ACC112 (cell line): ENCODE measurements around the gene FARP2.

Experiments
- H2AFZ ChIP-seq: fragments of 200-600 bp; sonication (generic); one replicate; pipeline ENCODE4 v1.6.0; 2017; ENCODE audit warnings: antibody characterized with exemption, low read length; ENCODE audit not compliant: unreplicated experiment
- H3K27ac ChIP-seq: fragments of 200-600 bp; sonication (generic); 2 replicates; pipeline ENCODE4 v1.5.1; 2014; ENCODE audit warnings: low read depth, mild to moderate bottlenecking, antibody characterized with exemption, low read length, moderate library complexity
- H3K27me3 ChIP-seq: fragments of 200-600 bp; sonication (generic); 2 replicates; pipeline ENCODE4 v1.6.1; 2014; ENCODE audit warnings: mild to moderate bottlenecking, antibody characterized with exemption, low read length, moderate library complexity, mixed read lengths; ENCODE audit not compliant: insufficient read depth
- H3K36me3 ChIP-seq: fragments of 200-600 bp; sonication (generic); 2 replicates; pipeline ENCODE4 v1.6.1; 2016; ENCODE audit warnings: mild to moderate bottlenecking, antibody characterized with exemption, low read length, moderate library complexity, mixed read lengths; ENCODE audit not compliant: insufficient read depth
- H3K4me1 ChIP-seq: fragments of 200-600 bp; sonication (generic); one replicate; pipeline ENCODE4 v1.6.1; 2016; ENCODE audit warnings: low read length, mixed read lengths; ENCODE audit not compliant: insufficient read depth, unreplicated experiment, control insufficient read depth
- H3K4me3 ChIP-seq: fragments of 200-600 bp; sonication (generic); 2 replicates; pipeline ENCODE4 v1.5.1; 2014; ENCODE audit warnings: mild to moderate bottlenecking, low read depth, low read length
- H3K79me2 ChIP-seq: fragments of 200-600 bp; sonication (generic); one replicate; pipeline ENCODE4 v1.6.0; 2016; ENCODE audit warnings: low read length; ENCODE audit not compliant: control insufficient read depth, unreplicated experiment, insufficient read depth

Gene FARP2

DNA sequence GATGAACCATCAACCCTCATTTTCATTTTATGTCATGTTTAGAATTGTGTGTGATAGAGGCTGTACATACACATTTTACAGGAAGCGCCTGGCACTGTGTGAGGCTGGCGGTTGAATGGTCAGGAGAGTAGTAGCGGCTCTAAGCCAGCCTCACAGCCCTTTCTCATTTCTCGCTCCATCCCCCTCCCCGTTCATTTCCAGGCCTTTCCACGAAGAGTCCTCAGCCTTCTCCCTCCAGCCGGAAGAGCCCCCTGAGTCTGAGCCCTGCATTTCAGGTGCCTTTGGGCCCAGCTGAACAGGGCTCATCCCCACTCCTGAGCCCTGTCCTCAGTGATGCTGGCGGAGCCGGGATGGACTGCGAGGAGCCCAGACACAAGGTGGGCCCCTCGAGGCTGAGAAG, 100.5 kb downstream of the FARP2 start:
- no peaks in the 10 kb centered on the region for H3K79me2 ChIP-seq
- no peaks in the 10 kb centered on the region for H3K27me3 ChIP-seq
- no peak overlapping the region for H3K4me3 ChIP-seq
- no peaks in the 10 kb centered on the region for H3K4me1 ChIP-seq
- no peak overlapping the region for H3K27ac ChIP-seq
- H3K36me3 ChIP-seq, result no peaks in the 10 kb centered on the region
- H2AFZ ChIP-seq, result no peak overlapping the region

GRCh38 chr2:241458687-241459086, 102.6 kb downstream of the FARP2 start:
- no peaks in the 10 kb centered on the region for H3K36me3 ChIP-seq
- no peaks in the 10 kb centered on the region for H3K27me3 ChIP-seq
- H3K27ac ChIP-seq, result no peak overlapping the region
- no peaks in the 10 kb centered on the region for H3K4me1 ChIP-seq
- no peak overlapping the region for H3K4me3 ChIP-seq
- H3K79me2 ChIP-seq, result no peaks in the 10 kb centered on the region
- H2AFZ ChIP-seq, result no peak overlapping the region

DNA sequence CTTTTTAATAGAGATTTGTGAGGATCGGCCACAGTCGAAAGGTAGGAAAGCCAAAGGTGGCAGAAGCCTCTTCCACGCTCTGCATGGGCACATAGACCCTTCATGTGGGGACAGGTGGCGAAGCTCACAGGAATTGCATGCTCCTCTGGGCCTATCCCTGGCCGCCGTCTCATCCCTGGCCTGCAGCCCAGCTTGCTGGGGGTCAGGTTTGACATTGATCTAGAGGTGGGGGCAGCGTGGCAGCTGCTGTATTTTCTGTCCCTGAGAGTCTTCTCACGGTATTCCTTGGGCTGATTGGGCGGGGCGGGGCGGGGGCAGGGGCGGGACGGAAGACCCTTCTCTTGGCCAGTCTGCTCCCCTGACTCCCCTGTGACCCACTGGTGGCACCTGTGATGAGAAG, 103.4 kb downstream of the FARP2 start:
- Histone ChIP-seq H3K4me3 (no peak overlapping the region), H2AFZ (no peak overlapping the region), H3K27ac (no peak overlapping the region), H3K27me3 (no peaks in the 10 kb centered on the region), H3K4me1 (no peaks in the 10 kb centered on the region), H3K79me2 (no peaks in the 10 kb centered on the region), H3K36me3 (no peaks in the 10 kb centered on the region)

DNA sequence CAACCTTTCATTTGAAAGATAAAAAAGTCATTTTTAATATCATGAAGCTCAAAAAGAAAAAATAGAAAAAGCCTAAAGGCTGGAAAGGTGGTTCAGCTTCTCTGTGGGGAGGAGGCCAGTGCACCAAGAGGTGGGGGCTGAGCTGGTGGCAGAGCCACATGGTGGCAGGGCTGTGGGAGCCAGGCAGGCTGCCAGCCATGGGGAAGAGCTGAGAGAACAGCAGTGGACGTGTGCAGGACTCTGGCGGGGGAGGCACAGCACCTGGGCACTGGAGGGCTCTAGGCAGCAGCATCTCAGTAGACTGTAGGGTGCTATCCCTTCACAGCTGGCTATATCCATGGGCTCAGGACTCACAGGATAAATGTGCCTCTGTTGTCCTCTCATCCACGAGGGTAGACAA, 104.5 kb downstream of the FARP2 start:
- Histone ChIP-seq H2AFZ (no peak overlapping the region), H3K27me3 (no peaks in the 10 kb centered on the region), H3K4me3 (no peak overlapping the region), H3K79me2 (no peaks in the 10 kb centered on the region), H3K4me1 (no peaks in the 10 kb centered on the region), H3K27ac (no peak overlapping the region), H3K36me3 (no peaks in the 10 kb centered on the region)

GRCh38 chr2:241461693-241462677, 105.9 kb downstream of the FARP2 start:
- Histone ChIP-seq H3K4me3 (no peak overlapping the region), H3K79me2 (no peaks in the 10 kb centered on the region), H3K27ac (no peak overlapping the region), H3K36me3 (no peaks in the 10 kb centered on the region), H2AFZ (no peak overlapping the region), H3K27me3 (no peaks in the 10 kb centered on the region), H3K4me1 (no peaks in the 10 kb centered on the region)

DNA sequence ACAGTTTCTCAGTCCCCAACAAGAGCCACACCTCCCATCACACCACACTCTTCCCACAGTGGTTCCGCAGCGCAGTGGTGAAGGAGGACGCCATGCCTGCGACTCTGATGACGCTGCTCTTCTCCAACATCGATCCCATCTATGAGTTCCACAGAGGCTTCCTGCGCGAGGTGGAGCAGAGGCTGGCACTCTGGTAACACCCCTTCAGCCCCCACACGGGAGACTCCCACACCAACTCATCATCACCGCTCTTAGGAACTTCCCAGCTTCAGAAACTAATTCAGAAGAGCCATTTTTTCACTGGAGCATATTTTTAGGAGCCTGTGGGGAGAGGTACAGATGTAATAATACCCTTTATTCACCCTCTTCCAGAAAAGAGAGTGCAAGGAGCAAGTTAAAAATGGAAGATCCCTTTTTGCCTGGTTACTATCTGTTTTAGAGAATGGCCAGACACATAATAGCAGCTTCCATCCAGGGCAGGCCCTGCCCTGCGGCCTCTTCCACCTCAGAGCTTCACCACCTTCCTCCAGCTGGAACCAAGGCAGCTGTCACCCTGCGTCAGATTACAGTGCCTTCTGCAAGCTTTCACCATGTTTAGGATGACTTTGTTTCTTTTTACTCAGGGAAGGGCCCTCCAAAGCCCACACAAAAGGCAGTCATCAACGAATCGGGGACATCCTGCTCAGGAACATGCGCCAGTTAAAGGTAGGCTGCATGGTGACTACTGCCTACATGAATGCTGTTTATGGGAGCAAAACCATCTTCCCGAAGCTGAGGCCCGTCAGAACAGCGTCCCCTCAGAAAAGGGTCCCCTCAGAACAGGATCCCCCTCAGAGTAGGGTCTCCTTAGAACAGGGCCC, 107.4 kb downstream of the FARP2 start:
- H3K36me3 ChIP-seq, result no peaks in the 10 kb centered on the region
- no peaks in the 10 kb centered on the region for H3K27me3 ChIP-seq
- no peaks in the 10 kb centered on the region for H3K4me1 ChIP-seq
- H3K27ac ChIP-seq, result no peak overlapping the region
- H2AFZ ChIP-seq, result no peak overlapping the region
- no peak overlapping the region for H3K4me3 ChIP-seq
- no peaks in the 10 kb centered on the region for H3K79me2 ChIP-seq

DNA sequence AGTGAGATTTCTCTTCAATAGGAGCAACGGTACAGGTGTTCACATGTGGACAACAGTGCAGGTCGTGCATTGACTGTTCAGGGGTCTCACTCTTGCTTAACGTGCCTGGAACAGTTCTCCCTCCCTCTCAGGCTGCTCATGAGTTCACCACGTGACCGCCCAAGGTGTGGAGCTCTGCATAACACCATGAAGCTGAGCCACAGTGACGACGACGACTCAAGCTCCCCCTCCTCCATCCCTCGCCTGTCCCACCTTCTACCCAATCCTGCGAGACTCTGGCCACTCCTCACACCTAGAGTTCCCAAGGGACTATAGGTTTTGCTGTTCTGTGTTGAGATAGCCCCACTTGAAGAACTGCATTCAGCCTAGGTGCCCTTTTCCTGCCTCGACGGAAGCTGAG, 109.5 kb downstream of the FARP2 start:
- no peaks in the 10 kb centered on the region for H3K27me3 ChIP-seq
- H3K4me3 ChIP-seq, result no peak overlapping the region
- no peaks in the 10 kb centered on the region for H3K79me2 ChIP-seq
- no peak overlapping the region for H2AFZ ChIP-seq
- no peak overlapping the region for H3K27ac ChIP-seq
- no peaks in the 10 kb centered on the region for H3K36me3 ChIP-seq
- no peaks in the 10 kb centered on the region for H3K4me1 ChIP-seq

- Histone ChIP-seq H3K79me2 (no peaks in the 10 kb centered on the region), H3K36me3 (no peaks in the 10 kb centered on the region), H3K4me3 (no peak overlapping the region), H3K4me1 (no peaks in the 10 kb centered on the region), H2AFZ (no peak overlapping the region), H3K27me3 (no peaks in the 10 kb centered on the region), H3K27ac (no peak overlapping the region)
Observed at GRCh38 chr2:241466230-241466629, 110.1 kb downstream of the FARP2 start.

- no peak overlapping the region for H3K27ac ChIP-seq
- H3K4me3 ChIP-seq, result no peak overlapping the region
- H2AFZ ChIP-seq, result no peak overlapping the region
- H3K36me3 ChIP-seq, result no peaks in the 10 kb centered on the region
- peaks cover 3% of the 10 kb centered on the region; the same call in 1 of the 2 replicates for H3K27me3 ChIP-seq
- H3K4me1 ChIP-seq, result no peaks in the 10 kb centered on the region
- H3K79me2 ChIP-seq, result no peaks in the 10 kb centered on the region
Observed at GRCh38 chr2:241467777-241468475, 111.8 kb downstream of the FARP2 start.

DNA sequence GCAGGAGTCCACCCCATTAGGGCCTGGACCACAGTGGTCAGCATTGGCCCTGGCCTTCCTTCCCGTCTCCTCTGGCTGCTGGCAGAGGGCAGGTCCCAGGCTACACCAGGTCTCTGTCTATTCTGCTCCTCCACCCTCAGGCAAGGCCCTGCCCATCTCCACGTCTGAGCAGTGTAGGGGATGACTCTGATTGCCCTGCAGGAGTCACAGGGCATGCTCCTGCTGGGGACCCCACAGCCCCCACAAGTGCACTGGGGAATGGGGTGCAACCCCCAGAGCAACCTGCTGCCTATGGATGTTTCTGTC, 112.3 kb downstream of the FARP2 start:
- H3K4me1 ChIP-seq, result no peaks in the 10 kb centered on the region
- peaks cover 3% of the 10 kb centered on the region; the same call in 1 of the 2 replicates for H3K27me3 ChIP-seq
- H3K27ac ChIP-seq, result no peak overlapping the region
- no peak overlapping the region for H2AFZ ChIP-seq
- H3K79me2 ChIP-seq, result no peaks in the 10 kb centered on the region
- H3K36me3 ChIP-seq, result no peaks in the 10 kb centered on the region
- H3K4me3 ChIP-seq, result no peak overlapping the region
